RWPE1 (cell line): Measurements from ENCODE around the gene NSUN2.
"Not testable (repeated sequence)": the region's sequence is repeated elsewhere in the genome, so short reads cannot be mapped to it uniquely, and the experiment has no call there.

Source experiments
- CTCF ChIA-PET: fragments of 350-600 bp; sonication (Branson Sonifier 250); formaldehyde crosslinking; extraction: SDS; loops from one replicate; lab custom pipeline; 2021; lab: Yijun Ruan, JAX
- POLR2A ChIA-PET: fragments of 400-600 bp; formaldehyde crosslinking; extraction: SDS; loops from one replicate; lab custom pipeline; 2020; ENCODE audit warnings: antibody characterized with exemption; ENCODE audit not compliant: low non-redundant PET; lab: Yijun Ruan, JAX
- DNase-seq: peaks from one replicate; pipeline ENCODE4 v3.0.0; 2012; ENCODE audit warnings: low spot score
- H3K27ac ChIP-seq: fragments of 450-650 bp; 2 replicates; pipeline ENCODE4 v1.5.1; 2017
- CTCF ChIP-seq: fragments of 450-650 bp; conservative IDR thresholded peaks from 2 replicates; pipeline ENCODE4 v1.5.1; 2017; ENCODE audit warnings: low read depth, mild to moderate bottlenecking

NSUN2 gene

GRCh38 chr5:6574111-6574510 lies 58.7 kb downstream of the NSUN2 start:
- no peak overlapping the region for H3K27ac ChIP-seq
- TF ChIP-seq CTCF = no peak
- ChIA-PET POLR2A (no interaction called here), CTCF (interaction anchor here (0.7 kb wide), 1 partner anchor 123 kb away, joined by 3 read pairs; no protein-coding TSS in a partner anchor)
- DNase-seq = no peak

GRCh38 chr5:6573651-6574101 lies 59.2 kb downstream of the NSUN2 start:
- CTCF ChIA-PET = interaction anchor here (0.7 kb wide), 1 partner anchor 122 kb away, joined by 3 read pairs; no protein-coding TSS in a partner anchor
- DNase-seq = no peak
- POLR2A ChIA-PET = no interaction called here

GRCh38 chr5:6572825-6573380 lies 59.9 kb downstream of the NSUN2 start:
- H3K27ac ChIP-seq = no peak overlapping the region
- ChIA-PET CTCF (no interaction called here), POLR2A (no interaction called here)
- no peak for DNase-seq
- TF ChIP-seq CTCF = no peak

More at GRCh38 chr5:6573651-6574101, 59.2 kb downstream of the NSUN2 start:
- H3K27ac ChIP-seq = no peak overlapping the region
- TF ChIP-seq CTCF = no peak

GRCh38 chr5:6572086-6572824 lies 60.6 kb downstream of the NSUN2 start:
- DNase-seq = no peak
- CTCF ChIA-PET = interaction anchor here (0.6 kb wide), 1 partner anchor 1075 kb away, joined by 3 read pairs; no protein-coding TSS in a partner anchor

GRCh38 chr5:6571607-6572006 lies 61.2 kb downstream of the NSUN2 start:
- DNase-seq, H3K27ac ChIP-seq, POLR2A ChIA-PET: not testable (repeated sequence)
- CTCF ChIA-PET = interaction anchor here (0.6 kb wide), 1 partner anchor 1074 kb away, joined by 3 read pairs; no protein-coding TSS in a partner anchor

More at GRCh38 chr5:6572086-6572824, 60.6 kb downstream of the NSUN2 start:
- H3K27ac ChIP-seq = no peak overlapping the region
- no peak for TF ChIP-seq CTCF
- POLR2A ChIA-PET = no interaction called here

GRCh38 chr5:6570530-6570929 lies 62.3 kb downstream of the NSUN2 start:
- H3K27ac ChIP-seq = no peak overlapping the region
- TF ChIP-seq CTCF = no peak
- ChIA-PET CTCF (no interaction called here), POLR2A (no interaction called here)
- no peak for DNase-seq

GRCh38 chr5:6568889-6569288 lies 64.0 kb downstream of the NSUN2 start:
- POLR2A ChIA-PET = no interaction called here

More at GRCh38 chr5:6568889-6569288, 64.0 kb downstream of the NSUN2 start:
- no peak for DNase-seq
- CTCF ChIA-PET = no interaction called here
- H3K27ac ChIP-seq = no peak overlapping the region
- no peak for TF ChIP-seq CTCF
